Progenitor cell of endocrine pancreas (in vitro differentiated cells): Measurements from ENCODE around the gene CA4. TPM values are rescaled to one million over a fixed set of nuclear protein-coding genes. Genes with fewer than 3 reads are reported as not detected.

Experiments used
- DNase-seq: peaks from one replicate; pipeline ENCODE4 v3.0.0; 2021; ENCODE audit warnings: low spot score; ENCODE audit not compliant: unreplicated experiment
- H3K27ac Mint-ChIP-seq: 2 replicates; pipeline ENCODE4 v1.8.0; 2021; ENCODE audit warnings: mild to moderate bottlenecking, moderate library complexity, mixed read lengths
- H3K27me3 Mint-ChIP-seq: 2 replicates; pipeline ENCODE4 v1.8.0; 2021; ENCODE audit warnings: mixed read lengths
- H3K36me3 Mint-ChIP-seq: 2 replicates; pipeline ENCODE4 v1.8.0; 2022; ENCODE audit warnings: mixed read lengths; ENCODE audit not compliant: insufficient read depth
- H3K4me1 Mint-ChIP-seq: 2 replicates; pipeline ENCODE4 v1.8.0; 2021; ENCODE audit warnings: low read depth, mixed read lengths
- H3K4me3 Mint-ChIP-seq: 2 replicates; pipeline ENCODE4 v1.8.0; 2021; ENCODE audit warnings: low read depth, mild to moderate bottlenecking, moderate library complexity, mixed read lengths
- H3K9me3 Mint-ChIP-seq: 2 replicates; pipeline ENCODE4 v1.8.0; 2021; ENCODE audit warnings: low read depth, mixed read lengths
- total RNA-seq: library from RNA; stranded (reverse); gene quantifications from 2 replicates; pipeline ENCODE4 v1.2.1, GENCODE V29; 2021
- TF ChIP-seq, protein P1 (sequence below): fragments of 200-600 bp; sonication (generic); IDR thresholded peaks from one replicate; pipeline ENCODE4 v1.5.0; 2021; ENCODE audit warnings: antibody characterized with exemption, mild to moderate bottlenecking; ENCODE audit not compliant: unreplicated experiment

The CA4 gene
- total RNA-seq, 1 donor from 2014 or later: 9.3 TPM

- Mint-ChIP-seq H3K4me1 (peaks cover 12% of the 10 kb centered on the region), H3K27ac (no peak overlapping the region), H3K4me3 (no peak overlapping the region), H3K36me3 (no peaks in the 10 kb centered on the region), H3K27me3 (peaks cover 70% of the 10 kb centered on the region), H3K9me3 (no peaks in the 10 kb centered on the region)
- no peak for DNase-seq
- TF ChIP-seq, protein P1, sequence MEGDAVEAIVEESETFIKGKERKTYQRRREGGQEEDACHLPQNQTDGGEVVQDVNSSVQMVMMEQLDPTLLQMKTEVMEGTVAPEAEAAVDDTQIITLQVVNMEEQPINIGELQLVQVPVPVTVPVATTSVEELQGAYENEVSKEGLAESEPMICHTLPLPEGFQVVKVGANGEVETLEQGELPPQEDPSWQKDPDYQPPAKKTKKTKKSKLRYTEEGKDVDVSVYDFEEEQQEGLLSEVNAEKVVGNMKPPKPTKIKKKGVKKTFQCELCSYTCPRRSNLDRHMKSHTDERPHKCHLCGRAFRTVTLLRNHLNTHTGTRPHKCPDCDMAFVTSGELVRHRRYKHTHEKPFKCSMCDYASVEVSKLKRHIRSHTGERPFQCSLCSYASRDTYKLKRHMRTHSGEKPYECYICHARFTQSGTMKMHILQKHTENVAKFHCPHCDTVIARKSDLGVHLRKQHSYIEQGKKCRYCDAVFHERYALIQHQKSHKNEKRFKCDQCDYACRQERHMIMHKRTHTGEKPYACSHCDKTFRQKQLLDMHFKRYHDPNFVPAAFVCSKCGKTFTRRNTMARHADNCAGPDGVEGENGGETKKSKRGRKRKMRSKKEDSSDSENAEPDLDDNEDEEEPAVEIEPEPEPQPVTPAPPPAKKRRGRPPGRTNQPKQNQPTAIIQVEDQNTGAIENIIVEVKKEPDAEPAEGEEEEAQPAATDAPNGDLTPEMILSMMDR: no peak
Observed at GRCh38 chr17:60153606-60154390, 4.0 kb downstream of the CA4 start.

DNA sequence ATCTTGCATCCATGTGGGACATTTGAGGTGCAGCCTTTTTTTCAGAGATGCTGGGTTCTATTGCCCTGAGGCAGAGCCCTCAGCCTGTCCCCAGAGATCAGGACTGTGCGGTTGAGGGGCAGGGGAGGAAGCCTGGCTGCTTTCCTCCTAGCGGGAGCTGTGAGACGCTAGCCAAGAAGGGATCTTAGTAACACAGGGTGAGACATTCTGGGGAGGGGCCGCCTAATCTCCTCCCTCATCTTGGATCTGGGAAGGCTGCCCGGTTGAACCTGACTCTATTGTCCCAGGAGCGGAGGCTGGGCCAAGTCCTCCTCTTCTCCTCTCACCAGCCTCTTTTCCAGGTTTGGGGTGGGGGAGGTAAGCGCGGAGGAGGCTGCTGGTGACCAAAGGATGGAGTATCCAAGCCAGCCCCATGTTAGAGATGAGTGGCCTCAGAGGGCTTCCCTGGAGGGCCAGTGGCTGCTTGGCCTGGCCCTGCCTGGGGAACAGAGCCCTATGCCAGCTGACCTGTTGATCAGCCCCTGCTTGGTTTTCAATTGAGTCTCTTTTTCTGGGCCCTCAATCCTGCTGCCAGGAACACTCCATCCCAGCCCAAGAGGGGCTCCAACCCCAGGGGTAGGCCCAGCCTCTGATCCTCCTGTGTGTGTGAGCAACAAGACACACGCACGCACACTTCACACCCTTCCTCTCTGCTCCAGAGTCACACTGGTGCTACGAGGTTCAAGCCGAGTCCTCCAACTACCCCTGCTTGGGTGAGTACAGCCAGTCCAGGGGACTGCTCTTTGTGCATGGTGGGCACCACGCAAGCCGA is 5.0 kb downstream of the CA4 start:
- TF ChIP-seq, protein P1: no peak
- DNase-seq: no peak
- no peaks in the 10 kb centered on the region for H3K36me3 Mint-ChIP-seq
- H3K9me3 Mint-ChIP-seq: no peaks in the 10 kb centered on the region
- no peak overlapping the region for H3K4me3 Mint-ChIP-seq
- H3K27me3 Mint-ChIP-seq: peaks cover 69% of the 10 kb centered on the region
- H3K4me1 Mint-ChIP-seq: peaks cover 9% of the 10 kb centered on the region
- H3K27ac Mint-ChIP-seq: no peak overlapping the region

DNA sequence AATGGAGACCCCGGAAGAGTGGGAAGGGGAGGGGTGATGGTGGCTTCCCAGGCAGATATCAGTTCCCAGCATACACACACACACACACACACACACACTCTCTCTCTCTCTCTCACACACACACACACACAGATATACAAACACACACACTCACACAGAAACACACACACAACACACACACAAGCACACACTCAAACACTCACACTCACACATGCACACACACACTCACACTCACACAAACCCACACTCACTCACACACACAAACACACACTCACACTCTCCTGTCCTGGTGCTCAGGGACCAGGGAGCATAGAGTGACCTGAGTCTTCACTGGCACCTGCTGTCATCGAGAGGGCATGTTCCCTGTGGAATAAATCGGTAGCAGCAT is 5.6 kb downstream of the CA4 start:
- Mint-ChIP-seq H3K9me3 (no peaks in the 10 kb centered on the region), H3K4me3 (no peak overlapping the region), H3K4me1 (peaks cover 9% of the 10 kb centered on the region), H3K36me3 (no peaks in the 10 kb centered on the region), H3K27ac (no peak overlapping the region), H3K27me3 (peaks cover 75% of the 10 kb centered on the region)
- TF ChIP-seq, protein P1: no peak
- no peak for DNase-seq

- Mint-ChIP-seq H3K4me1 (peaks cover 8% of the 10 kb centered on the region), H3K4me3 (no peak overlapping the region), H3K27me3 (peaks cover 72% of the 10 kb centered on the region), H3K27ac (no peak overlapping the region), H3K9me3 (no peaks in the 10 kb centered on the region), H3K36me3 (no peaks in the 10 kb centered on the region)
- no peak for DNase-seq
- TF ChIP-seq, protein P1: no peak
Observed at GRCh38 chr17:60155815-60156214, 6.0 kb downstream of the CA4 start.

- no peak overlapping the region for H3K27ac Mint-ChIP-seq
- H3K4me3 Mint-ChIP-seq: no peak overlapping the region
- peaks cover 68% of the 10 kb centered on the region for H3K27me3 Mint-ChIP-seq
- no peaks in the 10 kb centered on the region for H3K9me3 Mint-ChIP-seq
- peaks cover 5% of the 10 kb centered on the region for H3K4me1 Mint-ChIP-seq
- no peaks in the 10 kb centered on the region for H3K36me3 Mint-ChIP-seq
- TF ChIP-seq, protein P1: no peak
- DNase-seq: no peak
Observed at GRCh38 chr17:60156746-60157145, 7.0 kb downstream of the CA4 start.
